CD4-positive, alpha-beta T cell (primary cell): ENCODE results near the gene ABLIM2. TPM values are rescaled to one million over a fixed set of nuclear protein-coding genes. Genes with fewer than 3 reads are reported as not detected.

Source experiments
- ATAC-seq: fragments of 200-7000 bp; cut with Tn5 transposase; one replicate; pipeline ENCODE4 v1.10.0; 2022; ENCODE audit warnings: mild to moderate bottlenecking; ENCODE audit not compliant: poor library complexity
- CTCF ChIA-PET: fragments of 350-600 bp; sonication (Branson Sonifier 250); formaldehyde crosslinking; loops from one replicate; lab custom pipeline; 2021; ENCODE audit warnings: antibody characterized with exemption, inconsistent platforms; lab: Charles Lee
- POLR2A ChIA-PET: fragments of 350-600 bp; sonication (Branson Sonifier 250); formaldehyde crosslinking; loops from one replicate; lab custom pipeline; 2021; ENCODE audit warnings: antibody characterized with exemption, inconsistent platforms; lab: Charles Lee
- DNase-seq, 14 experiments: peaks; one replicate each; pipeline ENCODE4 v3.0.0-alpha.2; 2013 to 2020; ENCODE audit warnings: mixed read lengths in 2 of 14
- H3K27ac ChIP-seq, 2 donors: one replicate each; pipeline versions ENCODE4 v1.5.1 to v1.7.0; 2013; ENCODE audit warnings: low read length in 2 of 2, low read depth in 1 of 2, mild to moderate bottlenecking in 1 of 2
- H3K27me3 ChIP-seq, 2 experiments: 1 replicate in 1 of 2; 2 replicates in 1 of 2; pipeline versions ENCODE4 v1.6.1 to v1.7.0; 2013; ENCODE audit warnings: low read length in 2 of 2, control low read depth in 1 of 2, mild to moderate bottlenecking in 1 of 2, moderate library complexity in 1 of 2; ENCODE audit not compliant: insufficient read depth in 2 of 2, control insufficient read depth in 1 of 2
- H3K36me3 ChIP-seq: one replicate; pipeline ENCODE4 v1.6.1; 2013; ENCODE audit warnings: low read length, control low read depth; ENCODE audit not compliant: insufficient read depth
- H3K4me1 ChIP-seq: one replicate; pipeline ENCODE4 v1.6.1; 2013; ENCODE audit warnings: low read length, control low read depth; ENCODE audit not compliant: insufficient read depth
- H3K4me3 ChIP-seq: one replicate; pipeline ENCODE4 v1.5.1; 2013; ENCODE audit warnings: mild to moderate bottlenecking, low read length, moderate library complexity
- H3K9me3 ChIP-seq, 2 experiments: 1 replicate in 1 of 2; 2 replicates in 1 of 2; pipeline versions ENCODE4 v1.6.1 to v1.7.0; 2013; ENCODE audit warnings: low read length in 2 of 2, mild to moderate bottlenecking in 2 of 2, control low read depth in 1 of 2, moderate library complexity in 1 of 2; ENCODE audit not compliant: control insufficient read depth in 1 of 2, insufficient read depth in 1 of 2
- H3K27ac Mint-ChIP-seq: one replicate; pipeline ENCODE4 v1.8.0; 2020; ENCODE audit warnings: mixed read lengths
- H3K27me3 Mint-ChIP-seq: one replicate; pipeline ENCODE4 v1.8.0; 2021; ENCODE audit warnings: mixed read lengths
- H3K36me3 Mint-ChIP-seq: one replicate; pipeline ENCODE4 v1.8.0; 2021; ENCODE audit warnings: low read depth, mixed read lengths
- H3K4me1 Mint-ChIP-seq: one replicate; pipeline ENCODE4 v1.8.0; 2021; ENCODE audit warnings: low read depth, mixed read lengths
- H3K4me3 Mint-ChIP-seq: one replicate; pipeline ENCODE4 v1.8.0; 2020; ENCODE audit warnings: mild to moderate bottlenecking, mixed read lengths
- H3K9me3 Mint-ChIP-seq: one replicate; pipeline ENCODE4 v1.8.0; 2020; ENCODE audit warnings: mixed read lengths
- CTCF ChIP-seq: fragments of 200-600 bp; IDR thresholded peaks from one replicate; pipeline ENCODE4 v1.8.0; 2022; ENCODE audit warnings: antibody characterized with exemption, mild to moderate bottlenecking
- intact Hi-C, 2 experiments: fragments of 100-400 bp; cut with DNase I in 1 of 2; cut with micrococcal nuclease in 1 of 2; formaldehyde crosslinking; loops; one replicate each; pipeline versions ENCODE4 v1.15.1 to v1.9.0; 2023 to 2025; cut with DNase I, micrococcal nuclease
- total RNA-seq, 174 experiments: library from RNA in 2 of 174; stranded (reverse) in 2 of 174; gene quantifications; one replicate each; pipeline ENCODE4 v1.2.3 and lab custom pipeline; 2021 to 2026

ABLIM2 gene
- total RNA-seq, 2 experiments from 2014 or later, result 2.5 to 2.7 TPM

GRCh38 chr4:8165374-8165896, 6.8 kb upstream of the ABLIM2 start:
- peaks cover 9% of the 10 kb centered on the region for H3K27me3 Mint-ChIP-seq
- intact Hi-C loops, result no loop called here
- Histone ChIP-seq H3K4me3 (no peak overlapping the region), H3K27ac (no peak overlapping the region), H3K36me3 (no peaks in the 10 kb centered on the region), H3K9me3 (peaks cover 12 to 16% of the 10 kb centered on the region in 2 experiments), H3K4me1 (peaks cover 4% of the 10 kb centered on the region), H3K27me3 (peaks cover 0 to 6% of the 10 kb centered on the region in 2 experiments)
- no peak overlapping the region for H3K4me3 Mint-ChIP-seq
- no peaks in the 10 kb centered on the region for H3K4me1 Mint-ChIP-seq
- TF ChIP-seq CTCF, result no peak
- CTCF ChIA-PET, result no interaction called here
- POLR2A ChIA-PET, result no interaction called here
- H3K9me3 Mint-ChIP-seq, result peaks cover 2% of the 10 kb centered on the region
- H3K27ac Mint-ChIP-seq, result no peak overlapping the region
- no peak for DNase-seq
- ATAC-seq, result no peak
- no peaks in the 10 kb centered on the region for H3K36me3 Mint-ChIP-seq

- no peaks in the 10 kb centered on the region for H3K36me3 ChIP-seq
- H3K4me1 Mint-ChIP-seq, result peaks cover 3% of the 10 kb centered on the region
- peaks cover 2% of the 10 kb centered on the region for H3K9me3 Mint-ChIP-seq
- no peak overlapping the region for H3K4me3 Mint-ChIP-seq
- no peak for TF ChIP-seq CTCF
- ATAC-seq (no peak), DNase-seq (no peak)
- H3K27ac Mint-ChIP-seq, result no peak overlapping the region
- peaks cover 9% of the 10 kb centered on the region for H3K27me3 Mint-ChIP-seq
- H3K4me3 ChIP-seq, result no peak overlapping the region
- ChIA-PET CTCF (no interaction called here), POLR2A (no interaction called here)
- intact Hi-C loops, result no loop called here
- H3K4me1 ChIP-seq, result peaks cover 11% of the 10 kb centered on the region
- peaks cover 0 to under 1% of the 10 kb centered on the region in 2 experiments for H3K27me3 ChIP-seq
- no peaks in the 10 kb centered on the region for H3K36me3 Mint-ChIP-seq
- peaks cover 12 to 16% of the 10 kb centered on the region in 2 experiments for H3K9me3 ChIP-seq
- H3K27ac ChIP-seq, result no peak overlapping the region
These were observed 6.1 kb upstream of the ABLIM2 start for GRCh38 chr4:8164687-8165086.

GRCh38 chr4:8164194-8164565, 5.6 kb upstream of the ABLIM2 start:
- peaks cover 2% of the 10 kb centered on the region for H3K9me3 Mint-ChIP-seq
- Histone ChIP-seq H3K4me3 (no peak overlapping the region), H3K36me3 (no peaks in the 10 kb centered on the region), H3K9me3 (peaks cover 12 to 13% of the 10 kb centered on the region in 2 experiments), H3K27me3 (no peaks in the 10 kb centered on the region), H3K4me1 (peaks cover 16% of the 10 kb centered on the region), H3K27ac (no peak overlapping the region)
- no peak for DNase-seq
- CTCF ChIA-PET, result no interaction called here
- H3K36me3 Mint-ChIP-seq, result no peaks in the 10 kb centered on the region
- intact Hi-C loops, result no loop called here
- ATAC-seq, result no peak
- no peak for TF ChIP-seq CTCF
- no peak overlapping the region for H3K27ac Mint-ChIP-seq
- no peak overlapping the region for H3K4me3 Mint-ChIP-seq
- peaks cover 9% of the 10 kb centered on the region for H3K27me3 Mint-ChIP-seq
- peaks cover 7% of the 10 kb centered on the region for H3K4me1 Mint-ChIP-seq
- POLR2A ChIA-PET, result no interaction called here
